Stimulated activated naive CD4-positive, alpha-beta T cell (primary cell): ENCODE results near the gene LNX2.
"Not testable (repeated sequence)": the region's sequence is repeated elsewhere in the genome, so short reads cannot be mapped to it uniquely, and the experiment has no call there.

Experiments
- DNase-seq, 6 experiments: peaks; one replicate each; lab custom pipeline; 2025; lab: John Stamatoyannopoulos, UW

LNX2 gene

GRCh38 chr13:27636589-27637288 lies 16.4 kb upstream of the LNX2 start:
- no peak for DNase-seq

- DNase-seq: no peak
These were observed 14.9 kb upstream of the LNX2 start for GRCh38 chr13:27635266-27635665.

GRCh38 chr13:27634791-27635190 lies 14.5 kb upstream of the LNX2 start:
- DNase-seq: no peak

- DNase-seq: no peak
These were observed 13.9 kb upstream of the LNX2 start for GRCh38 chr13:27634231-27634630.

- DNase-seq: no peak
These were observed 12.3 kb upstream of the LNX2 start for GRCh38 chr13:27632648-27633047.

GRCh38 chr13:27632214-27632613 lies 11.9 kb upstream of the LNX2 start:
- DNase-seq: no peak

GRCh38 chr13:27631665-27632064 lies 11.3 kb upstream of the LNX2 start:
- no peak for DNase-seq

- DNase-seq: no peak
These were observed 10.8 kb upstream of the LNX2 start for GRCh38 chr13:27631156-27631555.

- DNase-seq: not testable (repeated sequence)
These were observed 8.4 kb upstream of the LNX2 start for GRCh38 chr13:27628766-27629165.

GRCh38 chr13:27628081-27628480 lies 7.8 kb upstream of the LNX2 start:
- no peak for DNase-seq

GRCh38 chr13:27627380-27627779 lies 7.1 kb upstream of the LNX2 start:
- no peak for DNase-seq

- DNase-seq: no peak
These were observed 5.5 kb upstream of the LNX2 start for GRCh38 chr13:27625839-27626238.

- no peak for DNase-seq
These were observed 3.7 kb upstream of the LNX2 start for GRCh38 chr13:27624071-27624470.

- no peak for DNase-seq
These were observed 2.6 kb upstream of the LNX2 start for GRCh38 chr13:27622881-27623280.

GRCh38 chr13:27622102-27622820 lies 1.9 kb upstream of the LNX2 start:
- peak in 1 of 6 experiments; percentile 25 for DNase-seq

- DNase-seq: peak; percentile 73 to 89 (median 83)
These were observed 1.2 kb upstream of the LNX2 start, which contains the start of gene POLR1D for GRCh38 chr13:27621366-27622101. TSS of gene POLR1D (plus strand) at chr13:27621892. CDS start at chr13:27621984, 92 bp downstream.

GRCh38 chr13:27621116-27621365 lies 712 bp upstream of the LNX2 start:
- peak in 2 of 6 experiments; percentile 64 to 71 for DNase-seq

- DNase-seq: peak in 5 of 6 experiments; percentile 19 to 58 (median 55)
These were observed 477 bp downstream of the LNX2 start for GRCh38 chr13:27619728-27620376.

GRCh38 chr13:27619093-27619727 lies 1.1 kb downstream of the LNX2 start:
- no peak for DNase-seq

- DNase-seq: no peak
These were observed 2.4 kb downstream of the LNX2 start for GRCh38 chr13:27617881-27618321.

GRCh38 chr13:27613628-27614027 lies 6.7 kb downstream of the LNX2 start:
- DNase-seq: no peak

- DNase-seq: no peak
These were observed 13.2 kb downstream of the LNX2 start for GRCh38 chr13:27607125-27607524.
